Activated naive CD4-positive, alpha-beta T cell treated with anti-CD3 and anti-CD28 coated beads for 36 hours (primary cell): ENCODE results near the gene PROCR. TPM values are rescaled to one million over a fixed set of nuclear protein-coding genes. Genes with fewer than 3 reads are reported as not detected.

ENCODE experiments used
- CTCF ChIA-PET: fragments of 350-600 bp; sonication (Branson Sonifier 250); formaldehyde crosslinking; loops from one replicate; lab custom pipeline; 2021; ENCODE audit warnings: antibody characterized with exemption; lab: Charles Lee
- DNase-seq: peaks from one replicate; pipeline ENCODE4 v3.0.0-alpha.2; 2020
- H3K27ac Mint-ChIP-seq: one replicate; pipeline ENCODE4 v1.8.0; 2021; ENCODE audit warnings: mild to moderate bottlenecking, mixed read lengths
- H3K27me3 Mint-ChIP-seq: one replicate; pipeline ENCODE4 v1.8.0; 2021; ENCODE audit warnings: low read depth, mixed read lengths
- H3K36me3 Mint-ChIP-seq: one replicate; pipeline ENCODE4 v1.8.0; 2021; ENCODE audit warnings: low read depth, mixed read lengths
- H3K4me1 Mint-ChIP-seq: one replicate; pipeline ENCODE4 v1.8.0; 2021; ENCODE audit warnings: low read depth, mixed read lengths
- H3K4me3 Mint-ChIP-seq: one replicate; pipeline ENCODE4 v1.8.0; 2021; ENCODE audit warnings: mild to moderate bottlenecking, moderate library complexity, mixed read lengths
- H3K9me3 Mint-ChIP-seq: one replicate; pipeline ENCODE4 v1.8.0; 2021; ENCODE audit warnings: mixed read lengths
- intact Hi-C: fragments of 100-400 bp; cut with micrococcal nuclease; formaldehyde crosslinking; loops from one replicate; pipeline ENCODE4 v1.15.1; 2023
- total RNA-seq, 2 experiments: library from RNA; stranded (reverse); gene quantifications; one replicate each; pipeline ENCODE4 v1.2.3, GENCODE V29; 2021

PROCR gene
- 1 to 10 TPM; 1.5 to 1.7 TPM for total RNA-seq

GRCh38 chr20:35171753-35172433 is at the start of gene PROCR:
TSS of gene PROCR (plus strand) at chr20:35172072. CDS start at chr20:35172155, 83 bp downstream.
- Mint-ChIP-seq H3K36me3 (no peaks in the 10 kb centered on the region), H3K4me1 (peaks cover 12% of the 10 kb centered on the region), H3K9me3 (no peaks in the 10 kb centered on the region), H3K27me3 (no peaks in the 10 kb centered on the region), H3K4me3 (peak within 1 kb of the TSS; percentile 66), H3K27ac (no peak within 1 kb of the TSS)
- peak; percentile 35 for DNase-seq
- CTCF ChIA-PET: no interaction called here
- intact Hi-C loops: no loop called here

GRCh38 chr20:35122756-35123405 is 49.0 kb upstream of the PROCR start:
- Mint-ChIP-seq H3K9me3 (no peaks in the 10 kb centered on the region), H3K27ac (no peak overlapping the region), H3K27me3 (no peaks in the 10 kb centered on the region), H3K36me3 (peaks cover 29% of the 10 kb centered on the region), H3K4me1 (no peaks in the 10 kb centered on the region), H3K4me3 (no peak overlapping the region)
- CTCF ChIA-PET: no interaction called here
- DNase-seq: no peak
- intact Hi-C loops: no loop called here

GRCh38 chr20:35125753-35126152 is 46.1 kb upstream of the PROCR start:
- intact Hi-C loops: no loop called here
- Mint-ChIP-seq H3K9me3 (no peaks in the 10 kb centered on the region), H3K27ac (peak overlapping the region; percentile 1), H3K27me3 (no peaks in the 10 kb centered on the region), H3K36me3 (peaks cover 25% of the 10 kb centered on the region), H3K4me3 (no peak overlapping the region), H3K4me1 (no peaks in the 10 kb centered on the region)
- DNase-seq: no peak
- CTCF ChIA-PET: interaction anchor here (1.0 kb wide), 1 partner anchor 29 kb away, joined by 3 read pairs; no protein-coding TSS in a partner anchor

GRCh38 chr20:35129647-35130069 is 42.2 kb upstream of the PROCR start:
- Mint-ChIP-seq H3K36me3 (peaks cover 32% of the 10 kb centered on the region), H3K27me3 (no peaks in the 10 kb centered on the region), H3K9me3 (no peaks in the 10 kb centered on the region), H3K4me3 (no peak overlapping the region), H3K27ac (no peak overlapping the region), H3K4me1 (no peaks in the 10 kb centered on the region)
- DNase-seq: peak; percentile 14
- intact Hi-C loops: no loop called here
- CTCF ChIA-PET: no interaction called here

GRCh38 chr20:35131934-35132333 is 39.9 kb upstream of the PROCR start:
- Mint-ChIP-seq H3K4me3 (no peak overlapping the region), H3K36me3 (peaks cover 25% of the 10 kb centered on the region), H3K4me1 (no peaks in the 10 kb centered on the region), H3K27me3 (no peaks in the 10 kb centered on the region), H3K9me3 (no peaks in the 10 kb centered on the region), H3K27ac (no peak overlapping the region)
- DNase-seq: no peak
- intact Hi-C loops: no loop called here
- CTCF ChIA-PET: no interaction called here

- CTCF ChIA-PET: no interaction called here
- H3K4me1 Mint-ChIP-seq: no peaks in the 10 kb centered on the region
Measured at GRCh38 chr20:35133031-35133430, 38.8 kb upstream of the PROCR start.

GRCh38 chr20:35133735-35134134 is 38.1 kb upstream of the PROCR start:
- no peak for DNase-seq
- Mint-ChIP-seq H3K4me1 (no peaks in the 10 kb centered on the region), H3K27me3 (no peaks in the 10 kb centered on the region), H3K4me3 (no peak overlapping the region), H3K9me3 (no peaks in the 10 kb centered on the region), H3K27ac (peak overlapping the region; percentile 59), H3K36me3 (peaks cover 30% of the 10 kb centered on the region)
- CTCF ChIA-PET: interaction anchor here (0.6 kb wide), 1 partner anchor 40 kb away, joined by 3 read pairs; no protein-coding TSS in a partner anchor
- intact Hi-C loops: no loop called here

More at GRCh38 chr20:35133031-35133430, 38.8 kb upstream of the PROCR start:
- Mint-ChIP-seq H3K27ac (peak overlapping the region; percentile 63), H3K9me3 (no peaks in the 10 kb centered on the region), H3K27me3 (no peaks in the 10 kb centered on the region), H3K4me3 (no peak overlapping the region), H3K36me3 (peaks cover 29% of the 10 kb centered on the region)
- intact Hi-C loops: no loop called here
- DNase-seq: no peak

GRCh38 chr20:35134472-35134871 is 37.4 kb upstream of the PROCR start:
- Mint-ChIP-seq H3K36me3 (peaks cover 32% of the 10 kb centered on the region), H3K27ac (peak overlapping the region; percentile 13), H3K4me1 (no peaks in the 10 kb centered on the region), H3K9me3 (no peaks in the 10 kb centered on the region), H3K4me3 (no peak overlapping the region), H3K27me3 (no peaks in the 10 kb centered on the region)
- intact Hi-C loops: no loop called here
- CTCF ChIA-PET: interaction anchor here (0.6 kb wide), 1 partner anchor 40 kb away, joined by 3 read pairs; no protein-coding TSS in a partner anchor
- DNase-seq: no peak

- no peak for DNase-seq
- Mint-ChIP-seq H3K9me3 (no peaks in the 10 kb centered on the region), H3K27me3 (no peaks in the 10 kb centered on the region), H3K4me3 (no peak overlapping the region), H3K27ac (no peak overlapping the region), H3K36me3 (peaks cover 32% of the 10 kb centered on the region), H3K4me1 (peaks cover under 1% of the 10 kb centered on the region)
- CTCF ChIA-PET: no interaction called here
- intact Hi-C loops: no loop called here
Measured at GRCh38 chr20:35134880-35135279, 37.0 kb upstream of the PROCR start.

- DNase-seq: no peak
- CTCF ChIA-PET: interaction anchor here (0.6 to 1.3 kb wide), 2 partner anchors 9 to 20 kb away, joined by 3 to 5 read pairs; no protein-coding TSS in a partner anchor
- Mint-ChIP-seq H3K27ac (no peak overlapping the region), H3K4me1 (peaks cover 6% of the 10 kb centered on the region), H3K9me3 (no peaks in the 10 kb centered on the region), H3K27me3 (no peaks in the 10 kb centered on the region), H3K36me3 (peaks cover 30% of the 10 kb centered on the region), H3K4me3 (no peak overlapping the region)
- intact Hi-C loops: no loop called here
Measured at GRCh38 chr20:35135867-35136586, 35.8 kb upstream of the PROCR start.

GRCh38 chr20:35144694-35145093 is 27.2 kb upstream of the PROCR start:
- H3K4me3 Mint-ChIP-seq: no peak overlapping the region
- peaks cover 35% of the 10 kb centered on the region for H3K4me1 Mint-ChIP-seq
- H3K27me3 Mint-ChIP-seq: no peaks in the 10 kb centered on the region
- CTCF ChIA-PET: interaction anchor here (0.6 to 1.5 kb wide), 17 partner anchors 8 to 312 kb away, joined by 3 to 9 read pairs (median 3); no protein-coding TSS in a partner anchor
- H3K36me3 Mint-ChIP-seq: peaks cover 16% of the 10 kb centered on the region
- intact Hi-C loops: loop anchor here (1.0 to 10.0 kb wide), 6 partner anchors 64 to 1320 kb away; partner anchors contain the start of genes GSS, MYH7B and NCOA6
- no peaks in the 10 kb centered on the region for H3K9me3 Mint-ChIP-seq
- no peak for DNase-seq
- no peak overlapping the region for H3K27ac Mint-ChIP-seq

GRCh38 chr20:35145141-35145564 is 26.7 kb upstream of the PROCR start:
- no peaks in the 10 kb centered on the region for H3K9me3 Mint-ChIP-seq
- peak overlapping the region; percentile 6 for H3K27ac Mint-ChIP-seq
- H3K27me3 Mint-ChIP-seq: no peaks in the 10 kb centered on the region
- H3K4me1 Mint-ChIP-seq: peaks cover 32% of the 10 kb centered on the region
- DNase-seq: peak; percentile 26
- no peak overlapping the region for H3K4me3 Mint-ChIP-seq
- CTCF ChIA-PET: interaction anchor here (0.6 to 1.5 kb wide), 17 partner anchors 8 to 312 kb away, joined by 3 to 9 read pairs (median 3); no protein-coding TSS in a partner anchor
- intact Hi-C loops: loop anchor here (1.0 to 10.0 kb wide), 6 partner anchors 63 to 1320 kb away; partner anchors contain the start of genes GSS, MYH7B and NCOA6
- peaks cover 16% of the 10 kb centered on the region for H3K36me3 Mint-ChIP-seq
